Caki2 (cell line): ENCODE measurements around the gene NECTIN3. TPM values are rescaled to one million over a fixed set of nuclear protein-coding genes. Genes with fewer than 3 reads are reported as not detected.

Experiments used
- DNase-seq: peaks from one replicate; pipeline ENCODE4 v3.0.0-alpha.2; 2015; ENCODE audit warnings: low read depth
- in situ Hi-C: cut with HindIII; loops from 2 replicates; pipeline ENCODE4 v1.10.0; 2016; ENCODE audit warnings: low sequenced_read_pairs, low pct_unique_long_range_greater_than_20kb, mixed read lengths
- total RNA-seq: library from RNA; depleted of rRNA; stranded (reverse); fragments of >200 nt; shearing (Covaris generic); gene quantifications from 2 replicates; pipeline ENCODE4 v1.2.3, GENCODE V29; 2014; ENCODE audit warnings: low replicate concordance

NECTIN3 gene
- total RNA-seq, 1 experiment from 2014 or later: 33.0 TPM

DNA sequence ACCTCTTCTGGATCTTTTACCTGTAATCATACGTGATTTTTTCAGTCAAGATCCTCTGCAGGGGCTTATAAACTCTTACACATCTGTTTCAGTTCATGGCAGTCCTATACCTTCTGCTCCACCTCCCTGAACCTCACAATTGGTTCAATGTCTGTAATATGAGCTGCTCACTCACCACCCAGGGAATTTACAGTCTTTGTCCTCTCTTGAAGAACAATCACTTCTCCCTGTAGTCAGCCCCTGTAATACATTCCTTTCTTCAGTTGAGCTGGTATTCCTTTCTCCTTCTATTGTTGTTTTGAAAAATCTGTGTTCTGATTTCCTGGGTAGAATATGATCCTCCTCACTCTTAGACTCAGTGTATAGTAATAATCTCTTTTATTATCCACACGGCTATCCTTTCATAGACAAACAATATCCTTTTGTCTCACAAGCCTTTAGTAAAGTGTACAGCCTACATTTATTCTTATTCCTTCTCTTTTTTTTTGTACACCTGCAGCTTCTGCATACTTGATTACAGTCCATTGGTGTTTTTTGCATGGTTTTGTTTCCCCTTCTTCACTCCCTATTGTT lies 101.8 kb downstream of the NECTIN3 start:
- in situ Hi-C loops: no loop called here
- DNase-seq: no peak

DNA sequence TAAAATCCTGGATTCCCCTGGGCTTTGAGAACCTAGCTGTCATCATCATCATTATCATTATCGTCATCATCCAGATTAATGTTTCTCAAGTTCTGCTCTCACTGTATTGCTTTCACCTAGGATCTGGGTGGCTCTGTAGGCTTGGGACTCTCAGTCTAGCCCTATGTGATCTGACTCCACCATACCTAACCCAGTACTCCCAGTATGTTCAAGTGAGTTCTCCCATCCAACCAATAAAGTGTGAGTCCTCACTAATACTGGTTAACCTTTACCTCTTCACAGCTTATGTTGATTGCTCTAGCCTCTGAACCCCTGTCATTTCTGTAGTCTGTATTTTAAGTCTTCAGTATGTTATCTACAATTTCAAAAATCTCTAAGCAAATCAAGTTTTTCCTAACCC lies 102.3 kb downstream of the NECTIN3 start:
- in situ Hi-C loops: no loop called here

DNA sequence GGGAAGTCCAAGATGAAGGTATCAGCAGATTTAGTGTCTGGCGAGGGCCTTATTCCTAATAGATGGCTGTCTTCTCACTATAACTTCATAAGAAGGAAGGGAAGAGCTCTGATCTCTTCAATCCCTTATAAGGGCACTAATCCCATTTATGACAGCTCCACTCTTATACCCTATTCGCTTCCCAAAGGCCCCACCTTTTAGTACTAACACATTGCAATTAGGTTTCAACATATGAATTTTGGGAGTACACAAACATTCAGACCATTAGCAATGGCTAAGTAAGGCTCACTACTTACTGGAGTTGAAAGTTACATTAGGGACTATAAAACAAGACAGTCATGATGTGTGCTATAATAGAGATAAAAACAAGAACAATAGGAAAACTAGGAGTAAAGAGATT lies 118.9 kb downstream of the NECTIN3 start:
- in situ Hi-C loops: no loop called here
- no peak for DNase-seq

More for the DNA sequence above, 102.3 kb downstream of the NECTIN3 start:
- DNase-seq: no peak

DNA sequence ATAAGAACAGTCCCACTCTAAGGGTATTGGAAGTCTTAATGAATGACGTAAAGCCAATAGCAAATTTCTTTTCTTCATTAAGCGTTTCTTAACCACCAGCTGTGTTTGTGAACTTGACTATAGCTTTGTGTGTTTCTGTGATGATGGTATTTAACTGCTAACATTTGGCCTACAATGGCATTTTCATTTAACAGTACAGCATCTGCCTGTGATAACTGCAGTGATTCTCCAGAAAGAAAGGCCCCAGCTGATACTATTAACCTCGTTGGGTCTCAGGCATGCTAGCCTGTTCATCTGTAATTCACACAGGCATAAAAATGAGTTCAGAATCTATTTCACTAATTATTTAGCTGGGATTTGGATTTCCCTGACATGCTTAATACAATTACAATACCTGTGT lies 121.9 kb downstream of the NECTIN3 start:
- no peak for DNase-seq
- in situ Hi-C loops: no loop called here

DNA sequence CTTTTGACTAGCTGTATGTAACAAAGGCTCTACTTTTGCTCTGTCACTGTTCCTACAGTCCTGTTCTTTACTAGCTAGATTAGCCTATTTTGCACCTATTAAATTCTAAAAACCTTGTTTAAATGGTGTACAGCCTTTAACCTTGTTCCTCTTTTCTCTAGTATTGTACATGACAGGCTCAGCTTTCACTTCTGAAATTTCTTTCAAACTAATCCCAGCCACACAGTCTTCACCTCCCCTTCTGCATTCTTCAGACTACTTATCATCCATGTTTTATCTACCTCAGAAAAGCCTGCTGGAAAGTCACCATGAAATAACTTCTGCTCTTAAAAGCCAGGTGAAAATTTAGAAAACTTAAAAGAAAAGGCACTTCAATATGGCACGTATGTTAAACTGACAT lies 122.4 kb downstream of the NECTIN3 start:
- in situ Hi-C loops: no loop called here
- DNase-seq: no peak

DNA sequence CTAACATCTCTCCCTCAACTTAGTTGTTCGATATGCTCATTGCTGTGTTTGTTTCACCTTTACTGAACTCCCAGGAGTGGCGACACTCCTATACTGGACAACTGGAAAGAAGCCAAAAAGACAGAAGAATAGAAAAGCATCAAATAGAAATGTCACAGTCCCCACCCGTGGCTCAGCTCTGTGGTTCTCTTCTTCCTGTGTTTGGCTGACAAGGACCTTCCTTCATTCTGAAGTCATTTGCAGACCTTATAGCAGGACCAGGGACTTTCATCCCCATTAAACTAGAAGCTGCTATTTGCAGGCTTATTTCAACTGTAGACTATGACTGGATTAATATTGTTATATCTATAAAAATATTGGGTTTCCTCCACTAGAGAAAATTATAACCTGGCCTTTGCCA lies 125.9 kb downstream of the NECTIN3 start:
- in situ Hi-C loops: no loop called here
- DNase-seq: no peak

DNA sequence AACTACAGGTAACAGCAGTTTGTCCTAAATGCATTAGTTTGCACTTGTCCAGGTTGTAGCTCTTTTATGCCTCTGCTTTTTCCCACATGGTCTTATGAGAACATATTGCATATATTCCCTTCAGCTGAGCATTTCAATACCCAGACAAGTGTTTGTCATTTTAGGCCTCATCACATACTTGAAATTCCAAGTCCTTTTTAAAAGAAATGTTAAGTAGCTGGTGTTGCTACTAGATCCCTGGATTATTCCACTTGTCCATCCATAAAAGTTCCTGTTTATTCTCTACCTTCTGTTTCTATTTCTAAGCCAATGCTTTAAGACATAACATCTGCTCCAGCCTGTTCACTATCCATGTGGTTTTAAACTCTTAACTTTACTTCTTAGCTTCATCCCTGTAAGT lies 128.4 kb downstream of the NECTIN3 start:
- DNase-seq: no peak
- in situ Hi-C loops: no loop called here

DNA sequence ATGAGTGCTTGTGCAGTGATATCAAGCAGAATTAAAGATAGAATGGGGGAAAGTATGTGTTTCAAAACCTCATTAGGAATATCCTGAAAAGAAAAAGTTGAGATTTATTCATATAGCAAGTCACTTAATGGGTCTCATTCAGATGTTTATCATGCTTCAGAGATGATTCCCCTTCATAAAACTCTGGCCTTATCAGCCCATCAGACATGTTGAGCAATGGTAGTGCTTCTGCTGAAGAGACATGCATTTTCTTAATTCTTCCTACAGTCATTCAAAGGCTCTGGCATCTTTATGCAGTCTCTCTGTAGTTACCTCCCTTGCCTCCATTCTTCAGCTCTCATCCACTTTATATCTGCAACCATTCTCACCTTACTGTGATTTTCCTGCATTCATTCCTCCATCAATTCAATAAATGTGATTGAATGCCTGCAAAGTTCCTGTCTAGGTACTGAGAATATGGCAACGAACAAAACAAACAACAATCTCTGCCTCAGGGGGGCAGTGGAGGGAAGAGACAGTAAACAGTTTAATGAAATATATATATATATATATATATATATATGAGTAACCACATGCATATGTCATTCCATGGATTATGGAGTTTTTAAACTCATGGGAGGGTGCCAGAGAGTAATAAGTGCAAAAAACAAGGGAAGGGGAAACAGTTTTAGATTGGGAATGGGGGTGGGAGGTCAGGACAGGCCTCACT lies 138.5 kb downstream of the NECTIN3 start:
- in situ Hi-C loops: no loop called here
- no peak for DNase-seq

DNA sequence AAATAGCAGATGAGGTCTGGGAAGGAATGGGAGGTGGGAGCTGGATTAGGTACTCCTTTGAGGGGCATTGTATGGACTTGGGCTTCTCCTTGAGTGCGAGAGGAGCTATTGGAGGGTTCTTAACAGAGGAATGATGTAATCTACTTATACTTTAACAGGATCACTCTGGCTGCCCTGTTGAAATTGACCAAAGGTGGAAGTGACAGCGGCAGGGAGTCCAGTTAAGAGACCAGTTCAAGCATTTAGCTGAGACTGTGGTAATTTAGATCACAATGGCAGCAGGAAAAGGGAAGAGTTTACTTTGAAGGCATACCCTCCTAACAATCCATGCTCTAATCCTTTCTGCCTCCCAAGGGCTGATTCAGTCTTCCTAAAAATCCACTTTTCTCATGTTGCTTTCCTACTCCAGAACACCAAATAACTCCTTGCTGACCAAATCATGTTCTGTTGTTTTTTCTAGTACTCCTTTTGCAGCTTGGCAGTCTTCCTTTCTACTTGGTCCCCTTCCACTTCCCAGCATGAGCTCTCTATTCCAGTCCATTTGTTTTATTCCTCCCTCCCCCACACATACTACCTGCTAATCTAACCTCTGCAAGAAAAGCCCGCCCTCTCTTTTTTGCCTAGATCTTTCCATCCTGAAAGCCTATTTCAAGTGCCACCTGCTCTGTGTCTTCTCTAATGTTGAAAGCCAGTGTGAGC lies 139.4 kb downstream of the NECTIN3 start:
- in situ Hi-C loops: no loop called here
- DNase-seq: no peak

DNA sequence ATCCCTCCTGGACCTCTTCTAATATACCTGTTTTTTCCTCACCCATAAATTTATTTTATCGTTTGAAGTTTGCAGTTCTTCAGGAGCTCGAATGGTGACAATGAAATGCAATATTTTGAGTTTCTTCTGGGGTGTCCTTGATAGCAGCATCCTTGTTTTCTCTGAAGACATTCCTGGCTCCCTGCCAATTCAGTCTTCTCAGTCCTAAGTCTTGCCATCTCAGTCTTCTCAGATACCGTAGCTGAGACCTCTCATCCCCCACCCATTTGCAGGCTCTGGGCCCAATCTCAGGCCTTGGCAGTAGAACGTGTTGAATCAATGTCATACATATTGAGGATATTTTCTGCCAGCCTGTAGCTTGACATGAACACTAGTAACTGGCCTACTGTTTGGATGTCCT lies 140.9 kb downstream of the NECTIN3 start:
- no peak for DNase-seq
- in situ Hi-C loops: no loop called here

DNA sequence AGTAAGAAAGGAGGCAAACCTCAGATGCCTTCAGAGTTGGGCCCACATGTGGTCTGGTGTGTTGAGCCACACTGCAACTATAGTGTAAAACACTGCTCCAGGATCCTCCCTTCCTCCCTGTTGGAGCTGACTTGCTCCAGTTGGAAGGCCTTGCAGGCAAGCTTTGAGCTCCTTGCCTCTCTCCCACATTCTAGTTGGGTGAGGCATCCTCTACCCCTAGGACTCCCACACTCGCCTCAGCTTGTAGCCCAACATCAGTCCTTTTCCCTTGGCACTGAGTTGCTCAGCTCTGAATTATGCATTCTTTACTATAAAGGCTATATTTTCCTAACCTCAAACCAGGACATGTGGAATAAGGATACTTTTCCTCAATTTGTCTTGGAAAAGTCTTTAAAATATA lies 143.9 kb downstream of the NECTIN3 start:
- DNase-seq: no peak
- in situ Hi-C loops: no loop called here

DNA sequence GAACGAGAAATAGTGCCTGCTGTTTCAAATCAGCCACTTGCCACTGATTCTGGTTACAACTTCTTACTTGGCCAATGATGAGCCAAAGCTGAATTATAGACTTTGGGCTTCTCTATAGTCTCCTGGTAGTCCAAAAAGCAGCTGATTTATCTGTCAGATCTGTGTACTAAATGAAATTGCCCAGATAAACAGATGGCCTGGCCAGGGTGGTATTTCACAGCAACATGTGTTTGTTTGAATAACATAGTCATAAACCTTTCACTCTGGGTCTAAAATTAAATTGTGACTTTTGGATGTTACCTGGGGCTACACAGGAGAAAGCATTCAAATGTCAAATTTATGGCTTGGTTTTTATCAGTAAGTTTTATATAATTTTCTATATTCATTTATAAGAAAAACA lies 147.0 kb downstream of the NECTIN3 start:
- in situ Hi-C loops: no loop called here
- no peak for DNase-seq

DNA sequence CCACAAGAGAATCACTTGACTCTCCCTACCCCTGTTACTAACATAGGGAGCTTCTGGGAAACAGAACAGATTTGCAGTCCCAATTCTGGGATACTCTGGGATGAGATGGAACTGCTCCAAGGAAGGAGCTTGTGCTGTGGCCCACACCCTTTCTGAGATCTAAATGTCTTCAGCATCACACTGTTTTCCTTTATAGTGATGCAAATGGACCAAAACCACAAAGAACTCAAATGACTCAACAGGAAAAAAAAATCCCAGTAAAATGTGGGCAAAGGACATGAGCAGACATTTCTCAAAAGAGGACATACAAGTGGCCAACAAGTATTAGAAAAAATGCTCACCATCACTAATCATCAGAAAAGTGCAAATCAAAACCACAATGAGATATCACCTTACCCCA lies 155.6 kb downstream of the NECTIN3 start:
- DNase-seq: peak; percentile 34
- in situ Hi-C loops: no loop called here

DNA sequence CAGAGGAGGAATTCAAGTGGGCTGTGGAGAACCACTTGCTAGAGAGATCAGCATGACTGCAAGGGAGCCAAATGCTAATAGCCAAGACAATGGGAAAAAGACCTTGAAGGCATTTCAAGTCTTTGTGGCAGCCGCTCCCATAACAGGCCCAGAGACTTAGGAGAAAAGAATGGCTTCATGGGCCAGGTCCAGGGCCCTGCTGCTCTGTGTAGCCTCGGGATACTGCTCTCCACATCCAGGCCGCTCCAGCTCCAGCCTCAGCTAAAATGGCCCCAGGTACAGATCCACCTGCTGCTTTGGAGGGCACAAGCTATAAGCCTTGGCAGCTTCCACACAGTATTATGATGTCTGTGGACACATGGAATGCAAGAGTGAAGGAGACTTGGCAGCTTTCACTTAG lies 157.7 kb downstream of the NECTIN3 start:
- DNase-seq: no peak
- in situ Hi-C loops: no loop called here

DNA sequence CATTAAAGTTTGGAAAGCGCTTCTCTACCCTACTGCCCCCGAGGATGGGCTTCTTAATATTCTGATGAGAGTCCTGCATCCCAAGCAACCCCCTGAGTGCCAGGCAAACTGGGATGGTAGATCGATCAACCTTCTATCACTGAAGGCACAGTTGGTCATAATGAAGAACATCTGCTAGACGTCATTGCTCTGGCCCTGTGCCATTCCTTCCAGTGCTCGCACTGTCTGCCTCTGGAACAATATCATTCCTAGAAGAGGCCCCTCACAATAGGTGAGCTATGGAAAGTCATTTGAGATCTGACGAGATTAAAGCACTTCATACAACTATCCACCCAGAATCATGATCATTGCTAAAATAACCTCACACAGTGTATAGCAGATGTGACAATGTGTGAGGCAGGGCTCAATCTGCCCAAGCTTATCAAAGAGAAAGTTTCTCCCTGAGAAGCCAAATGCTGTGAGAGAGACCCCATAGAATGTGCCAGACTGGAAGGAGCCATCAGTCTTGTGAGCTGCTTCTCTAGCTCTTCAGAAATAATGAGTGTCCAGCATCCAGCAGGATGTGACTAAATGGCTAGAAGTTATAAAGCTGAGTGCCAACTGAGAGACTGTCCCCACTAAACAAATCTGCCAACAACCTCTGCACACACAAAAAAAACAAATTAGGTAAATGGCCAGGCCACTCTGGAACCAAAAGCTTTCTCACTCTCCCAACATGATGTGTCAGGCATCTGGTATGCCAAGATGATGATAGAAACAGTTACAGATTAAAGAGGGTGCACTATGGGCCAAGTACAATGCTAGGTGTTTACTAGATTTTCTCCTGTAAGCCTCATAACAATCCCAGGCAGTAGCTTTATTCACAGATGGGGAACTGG lies 165.5 kb downstream of the NECTIN3 start:
- in situ Hi-C loops: no loop called here

DNA sequence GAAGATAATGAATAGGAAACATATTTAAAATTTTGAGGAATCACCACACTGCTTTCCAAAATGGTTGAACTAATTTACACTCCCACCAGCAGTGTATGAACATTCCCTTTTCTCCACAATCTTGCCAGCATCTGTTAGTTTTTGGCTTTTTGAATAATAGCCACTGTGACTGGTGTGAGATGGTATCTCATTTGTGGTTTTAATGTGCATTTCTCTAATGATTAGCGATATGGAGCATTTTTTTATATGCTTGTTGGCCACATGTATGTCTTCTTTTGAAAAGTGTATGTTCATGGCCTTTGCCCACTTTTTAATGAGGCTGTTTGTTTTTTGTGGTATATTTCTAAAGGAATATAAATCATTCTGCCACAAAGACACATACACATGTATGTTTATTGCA lies 166.3 kb downstream of the NECTIN3 start:
- DNase-seq: no peak
- in situ Hi-C loops: no loop called here

More for the DNA sequence above, 165.5 kb downstream of the NECTIN3 start:
- peak; percentile 43 for DNase-seq

DNA sequence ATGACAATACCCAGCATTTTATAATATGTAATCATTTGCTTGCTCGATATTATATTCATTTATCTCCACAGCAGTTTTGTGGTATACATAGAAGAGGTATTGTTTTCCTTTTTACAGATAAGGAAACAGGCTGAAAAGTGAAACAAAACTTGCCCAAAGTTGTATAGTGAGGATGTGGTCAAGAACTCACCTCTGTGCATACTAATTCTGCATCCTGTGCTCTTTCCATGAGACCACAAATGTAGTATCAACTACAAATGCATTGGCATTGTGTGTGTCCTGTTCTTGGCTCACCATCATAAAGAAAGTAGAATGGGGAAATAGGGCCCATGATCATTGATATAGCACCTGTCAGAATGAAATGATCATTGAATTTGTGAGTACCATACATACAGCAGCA lies 167.3 kb downstream of the NECTIN3 start:
- DNase-seq: no peak
- in situ Hi-C loops: no loop called here

DNA sequence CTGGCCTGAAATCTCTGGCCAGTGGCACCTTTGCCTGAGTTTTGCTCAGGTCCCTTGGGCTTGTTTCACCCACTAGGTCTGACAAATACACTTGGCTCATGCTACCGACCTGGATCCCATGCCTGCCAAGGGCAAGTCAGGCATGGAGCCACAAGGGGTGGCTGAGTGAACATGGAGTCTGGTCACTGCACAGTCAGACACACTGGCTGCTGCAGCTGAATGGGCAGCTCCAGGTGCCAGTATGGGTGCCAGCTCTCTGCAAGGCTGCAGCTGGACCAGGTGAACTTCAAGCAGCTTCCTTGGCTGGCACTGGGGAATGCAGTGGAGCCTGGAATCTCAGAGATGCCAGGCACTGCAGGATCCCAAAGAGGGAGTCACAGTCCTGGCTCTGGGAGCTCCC lies 170.3 kb downstream of the NECTIN3 start:
- DNase-seq: no peak
- in situ Hi-C loops: no loop called here
